G401.6 (cell line): ENCODE measurements around the gene RNF38.
"Not testable (repeated sequence)": the region's sequence is repeated elsewhere in the genome, so short reads cannot be mapped to it uniquely, and the experiment has no call there.

Experiments
- FAIRE-seq: peaks from 2 replicates; lab custom pipeline; 2012; peaks lifted over from hg19 to GRCh38; lab: Jason Lieb, UNC

RNF38 gene

GRCh38 chr9:36328798-36329411 is 71.2 kb downstream of the RNF38 start:
- FAIRE-seq, result peak; percentile 94

- no peak for FAIRE-seq
Observed at GRCh38 chr9:36325081-36325828, 74.8 kb downstream of the RNF38 start.

GRCh38 chr9:36323926-36324325 is 76.1 kb downstream of the RNF38 start:
- FAIRE-seq, result no peak

DNA sequence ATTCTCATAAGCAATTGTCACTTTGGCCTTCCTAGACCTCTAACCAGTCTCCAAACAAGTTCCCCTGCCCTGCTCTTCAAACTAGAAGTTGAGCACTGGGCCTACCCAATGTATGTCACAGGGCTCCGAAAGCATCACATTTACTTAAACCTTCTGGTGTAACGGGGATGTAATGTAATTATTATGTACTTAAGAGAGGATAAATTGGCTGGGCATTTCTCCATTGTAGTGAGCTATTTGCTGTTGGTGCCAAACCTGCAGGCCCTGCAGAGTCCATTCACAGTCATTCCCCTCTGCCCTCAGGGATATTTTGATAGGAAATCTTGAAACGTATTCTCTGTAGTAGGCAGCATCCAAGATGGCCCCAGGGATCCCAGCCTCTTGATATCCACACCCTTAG is 77.6 kb downstream of the RNF38 start:
- no peak for FAIRE-seq

- not testable (repeated sequence) for FAIRE-seq
Observed at GRCh38 chr9:36321903-36322302, 78.2 kb downstream of the RNF38 start.

DNA sequence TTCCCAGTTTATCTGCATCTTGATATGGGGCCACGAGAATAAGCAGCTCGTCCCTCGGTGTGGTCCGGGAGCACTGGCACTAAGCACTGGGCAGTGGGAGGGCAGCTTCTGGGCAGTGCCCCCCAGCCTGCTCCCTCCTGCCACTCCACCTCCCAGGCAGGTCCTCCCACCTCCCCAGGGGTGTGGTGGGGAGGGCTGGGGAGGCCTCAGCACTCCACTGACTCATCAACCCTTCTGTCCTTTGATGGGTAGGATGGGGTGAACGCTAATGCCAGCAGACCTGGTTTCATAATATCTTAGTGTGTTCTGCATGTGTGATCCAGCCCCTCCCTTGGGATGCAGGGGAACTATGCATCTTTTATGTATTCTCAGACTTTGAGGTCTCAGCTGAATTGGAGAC is 79.6 kb downstream of the RNF38 start:
- no peak for FAIRE-seq

DNA sequence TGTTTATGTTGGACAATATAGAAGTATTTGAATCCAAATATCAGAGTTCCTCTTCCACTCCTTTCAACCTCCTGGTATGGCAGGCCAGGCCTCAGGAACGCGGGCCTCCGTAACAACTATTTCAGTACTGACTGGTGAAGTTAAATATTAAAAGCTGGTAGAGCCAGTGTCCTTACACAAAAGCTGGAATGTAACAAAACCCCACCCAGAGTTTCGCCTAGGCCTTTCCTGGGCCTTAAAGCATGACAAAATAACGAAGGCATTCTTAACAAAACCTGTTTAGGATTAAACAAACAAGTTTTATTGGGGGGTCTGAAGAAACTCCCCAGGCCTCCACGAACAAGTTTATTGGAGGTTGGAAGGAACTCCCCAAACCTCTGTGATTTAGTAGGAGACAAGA is 80.3 kb downstream of the RNF38 start:
- no peak for FAIRE-seq

DNA sequence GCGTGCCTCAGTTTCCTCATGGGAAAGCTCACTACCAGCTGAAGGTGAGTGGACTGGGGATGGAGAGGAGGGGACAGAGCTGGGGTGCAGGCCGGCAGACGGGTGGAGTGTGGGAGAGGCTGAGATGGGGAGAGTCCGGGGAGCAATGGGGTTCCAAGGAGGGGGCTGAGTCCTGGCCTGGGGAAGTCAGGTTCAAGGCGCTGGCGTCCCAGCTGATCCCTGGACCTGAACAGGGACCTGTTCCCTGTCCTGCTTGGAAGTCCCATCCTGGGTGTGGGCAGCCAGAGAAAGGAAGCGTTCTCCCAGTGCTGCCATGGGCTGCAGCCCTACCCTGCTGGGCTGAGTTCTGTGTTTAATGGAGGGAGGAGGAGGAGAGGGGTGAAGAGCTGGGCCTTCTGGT is 80.9 kb downstream of the RNF38 start:
- no peak for FAIRE-seq

- no peak for FAIRE-seq
Observed at GRCh38 chr9:36318212-36318802, 81.8 kb downstream of the RNF38 start.

GRCh38 chr9:36317766-36318165 is 82.3 kb downstream of the RNF38 start:
- FAIRE-seq, result no peak

GRCh38 chr9:36316611-36317317 is 83.3 kb downstream of the RNF38 start:
- no peak for FAIRE-seq

DNA sequence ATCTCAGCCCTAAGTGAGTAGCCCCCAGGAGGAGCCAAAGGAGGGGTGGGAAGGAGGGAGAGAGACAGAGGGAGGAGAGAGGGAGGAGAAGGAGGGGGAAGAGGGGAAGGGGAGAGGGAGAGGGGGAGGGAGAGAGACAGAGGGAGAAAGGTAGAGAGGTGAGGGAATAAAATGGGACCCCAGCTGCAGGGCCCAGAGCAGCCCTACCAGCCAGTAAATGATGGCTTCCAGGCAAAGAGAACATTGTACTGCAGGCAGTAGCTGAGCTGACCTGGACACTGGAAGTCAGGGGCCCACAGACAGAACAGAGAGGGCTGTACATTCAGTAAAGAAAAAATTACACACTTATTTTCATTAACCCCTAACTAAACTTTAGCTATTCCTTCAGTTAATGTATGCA is 84.0 kb downstream of the RNF38 start:
- no peak for FAIRE-seq

DNA sequence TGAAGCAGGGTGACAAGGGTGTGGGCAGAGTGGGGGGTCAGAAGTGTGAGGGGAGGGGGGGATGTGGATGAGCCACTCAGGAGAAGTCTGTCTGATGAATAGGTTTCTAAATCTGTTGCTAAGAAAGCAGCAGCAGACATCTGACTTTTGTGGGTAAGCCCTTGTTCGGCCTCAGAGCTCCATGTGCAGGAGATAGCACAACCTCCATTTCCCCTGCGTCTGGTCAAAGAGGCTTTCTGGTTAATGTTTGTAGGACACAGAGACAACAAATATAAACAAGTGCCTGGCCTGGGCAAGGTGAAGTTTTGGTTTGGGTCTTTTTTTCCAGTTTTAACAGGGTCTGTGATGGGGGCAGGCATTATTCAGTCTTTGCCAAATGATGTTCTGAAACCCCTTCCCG is 84.8 kb downstream of the RNF38 start:
- no peak for FAIRE-seq

- FAIRE-seq, result no peak
Observed at GRCh38 chr9:36314740-36315139, 85.3 kb downstream of the RNF38 start.

DNA sequence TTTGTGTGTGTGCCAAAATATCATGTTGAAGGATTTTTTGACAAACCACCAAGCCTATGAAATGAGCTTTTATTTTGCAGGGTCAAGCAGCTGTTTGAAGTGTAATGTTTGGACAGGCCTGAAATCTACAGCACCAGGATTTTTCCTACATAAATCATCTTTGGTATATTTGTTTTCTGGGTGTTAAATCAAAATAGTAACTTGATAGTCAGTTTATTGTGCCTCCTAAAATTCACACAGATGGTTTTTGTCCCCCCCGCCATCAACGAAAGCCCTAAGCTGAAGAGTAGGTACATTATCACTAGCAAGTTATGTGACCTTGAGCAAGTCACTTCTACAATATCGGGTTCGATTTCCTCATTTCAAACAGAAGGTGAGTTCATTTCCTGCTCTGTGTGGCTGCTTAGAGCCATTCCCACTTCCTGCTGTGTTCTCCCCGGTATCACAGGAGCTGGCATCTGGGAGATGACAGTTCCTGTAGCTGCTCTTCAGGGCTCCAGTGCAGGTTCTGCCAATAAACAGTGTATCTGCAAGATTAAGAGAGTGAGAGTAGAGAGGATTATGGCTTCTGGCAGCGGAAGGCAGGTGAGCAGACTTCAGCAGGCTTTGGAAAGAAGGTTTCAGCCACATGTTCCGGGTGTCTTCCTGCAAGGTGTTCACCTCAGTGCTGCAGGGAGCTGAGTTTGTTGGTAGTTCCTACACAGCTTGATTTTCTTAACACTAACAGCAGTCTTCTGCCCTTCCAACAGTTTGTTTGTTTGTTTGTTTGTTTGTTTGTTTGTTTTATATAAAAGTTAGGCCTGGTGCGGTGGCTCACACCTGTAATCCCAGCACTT is 93.4 kb downstream of the RNF38 start:
- FAIRE-seq, result no peak

GRCh38 chr9:36304366-36304765 is 95.7 kb downstream of the RNF38 start:
- not testable (repeated sequence) for FAIRE-seq

- no peak for FAIRE-seq
Observed at GRCh38 chr9:36301227-36301626, 98.8 kb downstream of the RNF38 start.

DNA sequence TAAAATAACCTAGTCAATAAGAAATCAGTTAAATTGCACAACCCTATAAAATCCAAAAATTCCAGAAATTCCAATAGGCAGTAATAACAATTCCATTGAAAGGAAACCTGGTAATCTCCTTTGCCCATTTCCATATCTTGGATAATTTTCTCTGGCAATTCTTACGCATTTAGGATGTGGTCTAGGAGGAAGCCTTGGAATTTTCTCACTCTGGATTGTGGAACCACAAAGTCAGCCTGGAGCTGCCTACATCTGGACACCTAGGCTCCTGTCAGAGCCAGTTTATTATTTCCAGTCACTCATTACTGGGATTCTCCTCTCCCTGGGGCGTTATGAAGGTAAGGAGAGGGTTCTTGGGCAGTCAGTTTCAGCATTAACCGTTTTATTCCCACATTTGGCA is 101.5 kb downstream of the RNF38 start:
- no peak for FAIRE-seq

GRCh38 chr9:36297798-36298197 is 102.3 kb downstream of the RNF38 start:
- FAIRE-seq, result no peak

GRCh38 chr9:36294996-36295395 is 105.1 kb downstream of the RNF38 start:
- FAIRE-seq, result not testable (repeated sequence)

- no peak for FAIRE-seq
Observed at GRCh38 chr9:36293918-36294317, 106.2 kb downstream of the RNF38 start.

GRCh38 chr9:36293171-36293570 is 106.9 kb downstream of the RNF38 start:
- FAIRE-seq, result no peak
